Endothelial cell of umbilical vein (primary cell): ENCODE results near the gene HAGH. TPM values are rescaled to one million over a fixed set of nuclear protein-coding genes. Genes with fewer than 3 reads are reported as not detected.

ENCODE experiments used
- BruUV-seq: library from RNA; stranded (reverse); fragments of 400-500 nt; replicated peaks from 2 replicates; lab custom pipeline; 2021; lab: Mats Ljungman, UMichigan
- CTCF ChIA-PET: fragments of 300-600, 350-600 bp; sonication (Branson Sonifier 250); formaldehyde crosslinking; loops from one replicate; lab custom pipeline; 2021; ENCODE audit warnings: antibody characterized with exemption, inconsistent platforms; lab: Charles Lee
- POLR2A ChIA-PET: fragments of 300-600, 350-600 bp; sonication (Branson Sonifier 250); formaldehyde crosslinking; loops from one replicate; lab custom pipeline; 2021; ENCODE audit warnings: antibody characterized with exemption, inconsistent platforms; lab: Charles Lee
- DNase-seq: peaks from one replicate; pipeline ENCODE4 v3.0.0-alpha.2; 2011; ENCODE audit warnings: low read depth, low spot score
- FAIRE-seq: peaks from 2 replicates; lab custom pipeline; 2011; peaks lifted over from hg19 to GRCh38; lab: Jason Lieb, UNC
- H2AFZ ChIP-seq: 2 replicates; pipeline ENCODE4 v1.6.0; 2012; ENCODE audit warnings: low read depth, low read length, control low read depth, inconsistent platforms
- H3K27ac ChIP-seq: 2 replicates; pipeline ENCODE4 v1.5.1; 2011; ENCODE audit warnings: low read depth, mild to moderate bottlenecking, control low read depth, low read length, moderate library complexity; ENCODE audit not compliant: insufficient read depth
- H3K27me3 ChIP-seq, 2 experiments: 2 replicates each; pipeline versions ENCODE4 v1.6.0 to v1.6.1; 2011; ENCODE audit warnings: low read length in 2 of 2, mixed read lengths in 1 of 2; ENCODE audit not compliant: control insufficient read depth in 2 of 2, insufficient read depth in 2 of 2
- H3K36me3 ChIP-seq, 2 experiments: 2 replicates in 1 of 2; 3 replicates in 1 of 2; pipeline ENCODE4 v1.5.1; 2011; ENCODE audit warnings: low read length in 2 of 2, mild to moderate bottlenecking in 1 of 2, moderate library complexity in 1 of 2; ENCODE audit not compliant: control insufficient read depth in 2 of 2, insufficient read depth in 2 of 2; ENCODE audit errors: extremely low read depth in 1 of 2
- H3K4me1 ChIP-seq: 3 replicates; pipeline ENCODE4 v1.5.1; 2011; ENCODE audit warnings: mild to moderate bottlenecking, low read length; ENCODE audit not compliant: control insufficient read depth, insufficient read depth; ENCODE audit errors: extremely low read depth
- H3K4me2 ChIP-seq: 2 replicates; pipeline ENCODE4 v1.6.1; 2011; ENCODE audit warnings: low read length, control low read depth, mixed read lengths; ENCODE audit not compliant: insufficient read depth
- H3K4me3 ChIP-seq, 3 experiments: fragments of 200-600 bp in 1 of 3; sonication (generic), shearing (Covaris generic) in 1 of 3; replicated peaks in 1 of 3; 2 replicates each; pipeline ENCODE4 v1.5.1; 2011 to 2016; ENCODE audit warnings: control low read depth in 3 of 3, low read length in 3 of 3, mild to moderate bottlenecking in 2 of 3, inconsistent platforms in 1 of 3, low read depth in 1 of 3, moderate library complexity in 1 of 3; ENCODE audit not compliant: insufficient read depth in 1 of 3
- H3K79me2 ChIP-seq: 2 replicates; pipeline ENCODE4 v1.6.0; 2012; ENCODE audit warnings: low read length, inconsistent platforms; ENCODE audit not compliant: control insufficient read depth, insufficient read depth
- H3K9ac ChIP-seq: replicated peaks from 2 replicates; pipeline ENCODE3; 2011; ENCODE audit warnings: low read length, control low read depth; ENCODE audit not compliant: insufficient read depth; ENCODE audit errors: extremely low read depth
- H3K9me1 ChIP-seq: replicated peaks from 3 replicates; pipeline ENCODE4 v1.6.0; 2011; ENCODE audit warnings: mild to moderate bottlenecking, low read length; ENCODE audit not compliant: control insufficient read depth, insufficient read depth; ENCODE audit errors: extremely low read depth
- H3K9me3 ChIP-seq: replicated peaks from 2 replicates; pipeline ENCODE4 v1.5.1; 2012; ENCODE audit warnings: low read length, inconsistent platforms; ENCODE audit not compliant: control insufficient read depth, insufficient read depth
- H4K20me1 ChIP-seq: replicated peaks from 2 replicates; pipeline ENCODE3; 2011; ENCODE audit warnings: mild to moderate bottlenecking, low read length; ENCODE audit not compliant: control insufficient read depth, insufficient read depth; ENCODE audit errors: extremely low read depth
- FOS ChIP-seq: IDR thresholded peaks from 2 replicates; pipeline ENCODE4 v1.6.1; 2011; ENCODE audit warnings: mild to moderate bottlenecking, low read length, moderate library complexity, borderline replicate concordance; ENCODE audit not compliant: insufficient read depth
- JUN ChIP-seq: IDR thresholded peaks from 2 replicates; pipeline ENCODE4 v1.6.1; 2011; ENCODE audit warnings: borderline replicate concordance, low read depth; ENCODE audit not compliant: insufficient read length, insufficient read depth
- MYC ChIP-seq: IDR thresholded peaks from one replicate; pipeline ENCODE4 v1.6.1; 2011; ENCODE audit warnings: mild to moderate bottlenecking, low read depth, low read length
- POLR2A ChIP-seq: IDR thresholded peaks from 2 replicates; pipeline ENCODE4 v1.6.1; 2012; ENCODE audit warnings: low read depth, mild to moderate bottlenecking, control low read depth, low read length
- dilution Hi-C: fragments of 300-500 bp; cut with MboI; formaldehyde crosslinking; loops from one replicate; pipeline ENCODE4 v1.15.0; 2019; ENCODE audit warnings: low sequenced_read_pairs; ENCODE audit not compliant: extremely low pct_ligation_motif_present
- intact Hi-C: fragments of 100-400 bp; cut with micrococcal nuclease; formaldehyde crosslinking; loops from one replicate; pipeline ENCODE4 v1.10.0; 2022
- polyA plus RNA-seq, 4 experiments: library from polyadenylated mRNA; depleted of rRNA in 3 of 4; stranded (reverse) in 3 of 4; unstranded in 1 of 4; fragments of >200 nt; gene quantifications; 2 replicates each; pipeline versions ENCODE4 v1.2.1 to v1.2.3, GENCODE V29; 2011 to 2012; ENCODE audit warnings: missing spikeins in 1 of 4
- total RNA-seq: library from RNA; stranded (reverse); gene quantifications from 2 replicates; pipeline ENCODE4 v1.2.3, GENCODE V29; 2021
- TF ChIP-seq, protein P1 (sequence below): IDR thresholded peaks from 2 replicates; pipeline ENCODE4 v1.6.1; 2011; ENCODE audit not compliant: insufficient read depth, insufficient read length
- TF ChIP-seq, protein P2 (sequence below), 2 donors: IDR thresholded peaks; 1 replicate in 1 of 2; 2 replicates in 1 of 2; pipeline ENCODE4 v1.5.1; 2011; ENCODE audit warnings: low read length in 2 of 2, mild to moderate bottlenecking in 2 of 2, moderate library complexity in 2 of 2, control low read depth in 1 of 2, inconsistent platforms in 1 of 2, low read depth in 1 of 2; ENCODE audit not compliant: insufficient read depth in 1 of 2; ENCODE audit errors: extremely low read depth in 1 of 2

Gene HAGH
- total and polyA plus RNA-seq, 2 donors (not counting 3 experiments of a cell fraction or from before 2014, with no cell fraction given), result 54.3 to 84.2 TPM

DNA sequence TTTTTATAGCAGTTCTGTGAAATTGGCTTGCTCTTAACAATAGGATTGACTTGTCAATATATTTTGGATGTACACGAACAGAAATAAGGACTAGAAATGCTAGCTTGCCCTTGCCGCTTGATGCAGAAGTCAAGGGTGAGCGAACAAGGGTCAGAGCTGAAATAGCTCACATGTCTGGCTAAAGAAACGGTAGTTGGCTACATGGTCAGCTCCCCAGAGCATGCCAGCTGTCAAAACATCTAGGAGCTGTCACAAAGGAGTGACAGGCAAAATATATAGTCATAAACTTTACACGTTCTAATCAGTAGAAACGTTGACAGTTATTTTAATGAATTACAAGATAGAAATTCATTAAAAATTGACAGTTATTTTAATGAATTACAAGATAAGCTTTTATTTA lies 48.2 kb upstream of the HAGH start:
- H3K4me3 ChIP-seq, result no peak overlapping the region
- peaks cover 5 to 15% of the 10 kb centered on the region in 2 experiments for H3K27me3 ChIP-seq
- H3K9ac ChIP-seq, result no peak overlapping the region
- no peak overlapping the region for H3K4me2 ChIP-seq
- H4K20me1 ChIP-seq, result no peaks in the 10 kb centered on the region
- no peaks in the 10 kb centered on the region for H3K9me3 ChIP-seq
- no peak overlapping the region for H2AFZ ChIP-seq
- intact Hi-C loops (loop anchor here (5.0 kb wide), 1 partner anchor 38 kb away; no protein-coding TSS in a partner anchor), dilution Hi-C loops (no loop called here)
- ChIA-PET POLR2A (no interaction called here), CTCF (interaction anchor here (0.8 to 1.1 kb wide), 3 partner anchors 9 to 11 kb away, joined by 3 to 4 read pairs (median 3); no protein-coding TSS in a partner anchor)
- H3K79me2 ChIP-seq, result no peaks in the 10 kb centered on the region
- peaks cover 2% of the 10 kb centered on the region for H3K4me1 ChIP-seq
- BruUV-seq, result no TSS peak
- no peaks in the 10 kb centered on the region for H3K9me1 ChIP-seq
- H3K36me3 ChIP-seq, result no peaks in the 10 kb centered on the region
- H3K27ac ChIP-seq, result no peak overlapping the region
- FAIRE-seq (no peak), DNase-seq (no peak)
- TF ChIP-seq, protein P1, sequence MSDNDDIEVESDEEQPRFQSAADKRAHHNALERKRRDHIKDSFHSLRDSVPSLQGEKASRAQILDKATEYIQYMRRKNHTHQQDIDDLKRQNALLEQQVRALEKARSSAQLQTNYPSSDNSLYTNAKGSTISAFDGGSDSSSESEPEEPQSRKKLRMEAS, result no peak
- TF ChIP-seq, protein P2, sequence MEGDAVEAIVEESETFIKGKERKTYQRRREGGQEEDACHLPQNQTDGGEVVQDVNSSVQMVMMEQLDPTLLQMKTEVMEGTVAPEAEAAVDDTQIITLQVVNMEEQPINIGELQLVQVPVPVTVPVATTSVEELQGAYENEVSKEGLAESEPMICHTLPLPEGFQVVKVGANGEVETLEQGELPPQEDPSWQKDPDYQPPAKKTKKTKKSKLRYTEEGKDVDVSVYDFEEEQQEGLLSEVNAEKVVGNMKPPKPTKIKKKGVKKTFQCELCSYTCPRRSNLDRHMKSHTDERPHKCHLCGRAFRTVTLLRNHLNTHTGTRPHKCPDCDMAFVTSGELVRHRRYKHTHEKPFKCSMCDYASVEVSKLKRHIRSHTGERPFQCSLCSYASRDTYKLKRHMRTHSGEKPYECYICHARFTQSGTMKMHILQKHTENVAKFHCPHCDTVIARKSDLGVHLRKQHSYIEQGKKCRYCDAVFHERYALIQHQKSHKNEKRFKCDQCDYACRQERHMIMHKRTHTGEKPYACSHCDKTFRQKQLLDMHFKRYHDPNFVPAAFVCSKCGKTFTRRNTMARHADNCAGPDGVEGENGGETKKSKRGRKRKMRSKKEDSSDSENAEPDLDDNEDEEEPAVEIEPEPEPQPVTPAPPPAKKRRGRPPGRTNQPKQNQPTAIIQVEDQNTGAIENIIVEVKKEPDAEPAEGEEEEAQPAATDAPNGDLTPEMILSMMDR (IDR thresholded peaks at IDR 0.05; ENCODE audit: extremely low read depth in 1 of 2, insufficient read depth in 1 of 2, low read depth in 1 of 2, low read length in 2 of 2), result no peak
- TF ChIP-seq JUN (no peak), MYC (no peak), FOS (no peak), POLR2A (no peak)
